B cell (primary cell): ENCODE measurements around the gene ADAP1. TPM values are rescaled to one million over a fixed set of nuclear protein-coding genes. Genes with fewer than 3 reads are reported as not detected.

Experiments used
- ATAC-seq: fragments of 200-7000 bp; cut with Tn5 transposase; one replicate; pipeline ENCODE4 v1.10.0; 2021; ENCODE audit warnings: low read depth, mild to moderate bottlenecking, moderate number of reproducible peaks, moderate library complexity
- CTCF ChIA-PET: fragments of 350-600 bp; sonication (Branson Sonifier 250); formaldehyde crosslinking; loops from one replicate; lab custom pipeline; 2021; ENCODE audit warnings: antibody characterized with exemption, inconsistent platforms; lab: Charles Lee
- POLR2A ChIA-PET: fragments of 350-600 bp; sonication (Branson Sonifier 250); formaldehyde crosslinking; loops from one replicate; lab custom pipeline; 2021; ENCODE audit warnings: antibody characterized with exemption; lab: Charles Lee
- DNase-seq: peaks from one replicate; pipeline ENCODE4 v3.0.0; 2013
- H2AFZ ChIP-seq: 2 replicates; pipeline ENCODE4 v1.6.1; 2012; ENCODE audit warnings: mild to moderate bottlenecking, low read depth, low read length; ENCODE audit not compliant: insufficient read depth, poor library complexity, severe bottlenecking
- H3K27ac ChIP-seq, 2 donors: 1 replicate in 1 of 2; 2 replicates in 1 of 2; pipeline ENCODE4 v1.5.1; 2012 to 2013; ENCODE audit warnings: low read length in 2 of 2, mild to moderate bottlenecking in 2 of 2, moderate library complexity in 1 of 2
- H3K27me3 ChIP-seq, 4 experiments: fragments of 200-600 bp in 1 of 4; sonication (generic) in 1 of 4; replicated peaks in 1 of 4; 1 replicate in 2 of 4; 2 replicates in 2 of 4; pipeline versions ENCODE4 v1.6.1 to v1.7.0; 2013 to 2016; ENCODE audit warnings: low read length in 3 of 4, mild to moderate bottlenecking in 2 of 4, mixed read lengths in 1 of 4, moderate library complexity in 1 of 4; ENCODE audit not compliant: insufficient read depth in 4 of 4, control insufficient read depth in 3 of 4; ENCODE audit errors: control extremely low read depth in 1 of 4
- H3K36me3 ChIP-seq, 2 experiments: replicated peaks in 1 of 2; 1 replicate in 1 of 2; 2 replicates in 1 of 2; pipeline versions ENCODE4 v1.6.1 to v1.7.1; 2013; ENCODE audit warnings: low read length in 1 of 2; ENCODE audit not compliant: insufficient read depth in 2 of 2, control insufficient read depth in 1 of 2; ENCODE audit errors: control extremely low read depth in 1 of 2, extremely low read depth in 1 of 2
- H3K4me1 ChIP-seq, 2 donors: fragments of 200-600 bp in 1 of 2; sonication (generic) in 1 of 2; 1 replicate in 1 of 2; 2 replicates in 1 of 2; pipeline versions ENCODE4 v1.5.1 to v1.6.1; 2013 to 2017; ENCODE audit warnings: low read length in 2 of 2; ENCODE audit not compliant: control insufficient read depth in 2 of 2, insufficient read depth in 2 of 2
- H3K4me2 ChIP-seq: replicated peaks from 2 replicates; pipeline ENCODE3; 2012; ENCODE audit warnings: mild to moderate bottlenecking, low read depth, low read length; ENCODE audit not compliant: poor library complexity, severe bottlenecking
- H3K4me3 ChIP-seq, 5 experiments: fragments of 200-600 bp in 1 of 5; sonication (generic) in 1 of 5; 1 replicate in 3 of 5; 2 replicates in 2 of 5; pipeline versions ENCODE4 v1.5.1 to v1.7.0; 2011 to 2016; ENCODE audit warnings: low read length in 4 of 5, mild to moderate bottlenecking in 4 of 5, low read depth in 2 of 5, control low read depth in 1 of 5, moderate library complexity in 1 of 5; ENCODE audit not compliant: insufficient read depth in 1 of 5; ENCODE audit errors: control extremely low read depth in 1 of 5, extremely low read depth in 1 of 5
- H3K79me2 ChIP-seq: fragments of 200-600 bp; sonication (generic); one replicate; pipeline ENCODE4 v1.6.0; 2016; ENCODE audit warnings: low read length; ENCODE audit not compliant: control insufficient read depth, insufficient read depth
- H3K9ac ChIP-seq: fragments of 200-600 bp; sonication (generic); 2 replicates; pipeline ENCODE4 v1.6.1; 2017; ENCODE audit warnings: mild to moderate bottlenecking, low read length, moderate library complexity
- H3K9me3 ChIP-seq, 3 donors: one replicate each; pipeline versions ENCODE4 v1.6.1 to v1.7.1; 2013; ENCODE audit warnings: low read length in 2 of 3; ENCODE audit not compliant: control insufficient read depth in 2 of 3, insufficient read depth in 1 of 3; ENCODE audit errors: control extremely low read depth in 1 of 3
- H4K20me1 ChIP-seq: 2 replicates; pipeline ENCODE4 v1.6.0; 2012; ENCODE audit warnings: mild to moderate bottlenecking, low read length; ENCODE audit not compliant: insufficient read depth, control insufficient read depth, poor library complexity, severe bottlenecking
- H3K27ac Mint-ChIP-seq: one replicate; pipeline ENCODE4 v1.8.0; 2021; ENCODE audit warnings: mixed read lengths
- H3K27me3 Mint-ChIP-seq: one replicate; pipeline ENCODE4 v1.8.0; 2021; ENCODE audit warnings: mixed read lengths
- H3K4me1 Mint-ChIP-seq: one replicate; pipeline ENCODE4 v1.8.0; 2021; ENCODE audit warnings: mixed read lengths
- H3K4me3 Mint-ChIP-seq: one replicate; pipeline ENCODE4 v1.8.0; 2021; ENCODE audit warnings: mixed read lengths
- H3K9me3 Mint-ChIP-seq: one replicate; pipeline ENCODE4 v1.8.0; 2022; ENCODE audit warnings: mixed read lengths; ENCODE audit not compliant: insufficient read depth
- EZH2 ChIP-seq: IDR thresholded peaks from 2 replicates; pipeline ENCODE4 v1.6.1; 2012; ENCODE audit warnings: borderline replicate concordance, low read depth, mild to moderate bottlenecking, moderate library complexity, low read length; ENCODE audit not compliant: insufficient read depth, poor library complexity, severe bottlenecking
- WGBS: methylation state at CpG from one replicate; pipeline ENCODE4 v1.1.5; 2013; ENCODE audit warnings: missing lambda C conversion rate; ENCODE audit not compliant: insufficient coverage; 5-methylcytosine and 5-hydroxymethylcytosine counted together
- intact Hi-C: fragments of 100-400 bp; cut with micrococcal nuclease; formaldehyde crosslinking; loops from one replicate; pipeline ENCODE4 v1.10.0; 2022
- polyA plus RNA-seq: library from polyadenylated mRNA; depleted of rRNA; stranded (reverse); fragments of >200 nt; gene quantifications from 2 replicates; pipeline ENCODE4 v1.2.3, GENCODE V29; 2012
- total RNA-seq, 2 donors: library from RNA; stranded (reverse); fragments of 120-200 nt in 1 of 2; gene quantifications; 1 replicate in 1 of 2; 2 replicates in 1 of 2; pipeline versions ENCODE4 v1.2.3 to v1.2.4, GENCODE V29; 2013 to 2022
- TF ChIP-seq, protein P1 (sequence below): fragments of 200-600 bp; IDR thresholded peaks from one replicate; pipeline ENCODE4 v1.8.0; 2022; ENCODE audit warnings: antibody characterized with exemption, mild to moderate bottlenecking

ADAP1 gene
- total and polyA plus RNA-seq, 2 donors (not counting 1 experiment from before 2014, with no cell fraction given): 10.8 to 12.9 TPM

DNA sequence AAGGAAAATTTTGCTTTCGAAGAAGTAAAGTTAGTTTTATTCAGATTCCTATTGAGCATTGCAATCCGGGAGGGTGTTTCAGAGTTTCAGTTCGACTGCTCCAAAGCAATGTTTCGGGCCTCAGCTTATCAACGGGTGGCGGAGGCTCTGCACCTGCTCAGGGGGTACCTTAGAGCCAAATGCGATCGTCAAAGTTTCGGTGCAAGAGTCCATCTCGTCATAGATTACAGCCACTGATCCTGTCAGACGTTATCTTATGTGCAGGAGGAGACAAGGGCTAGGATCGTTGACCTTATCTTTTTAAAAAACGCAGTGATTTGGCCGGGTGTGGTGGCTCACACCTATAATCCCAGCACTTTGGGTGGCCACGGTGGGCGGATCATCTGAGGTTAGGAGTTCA lies 24.7 kb upstream of the ADAP1 start:
- Histone ChIP-seq H3K9ac (no peak overlapping the region), H3K79me2 (peaks cover 8% of the 10 kb centered on the region), H3K4me3 (no peak overlapping the region), H2AFZ (no peak overlapping the region), H3K4me1 (peaks cover 6 to 13% of the 10 kb centered on the region in 2 donors), H3K27me3 (peaks cover 0 to 3% (median 0%) of the 10 kb centered on the region in 4 experiments), H3K36me3 (no peaks in the 10 kb centered on the region), H3K4me2 (no peak overlapping the region), H3K9me3 (peaks cover 0 to 11% (median 0%) of the 10 kb centered on the region in 3 donors), H3K27ac (no peak overlapping the region), H4K20me1 (peaks cover 12% of the 10 kb centered on the region)
- peaks cover 10% of the 10 kb centered on the region for H3K4me1 Mint-ChIP-seq
- TF ChIP-seq EZH2: no peak
- TF ChIP-seq, protein P1, sequence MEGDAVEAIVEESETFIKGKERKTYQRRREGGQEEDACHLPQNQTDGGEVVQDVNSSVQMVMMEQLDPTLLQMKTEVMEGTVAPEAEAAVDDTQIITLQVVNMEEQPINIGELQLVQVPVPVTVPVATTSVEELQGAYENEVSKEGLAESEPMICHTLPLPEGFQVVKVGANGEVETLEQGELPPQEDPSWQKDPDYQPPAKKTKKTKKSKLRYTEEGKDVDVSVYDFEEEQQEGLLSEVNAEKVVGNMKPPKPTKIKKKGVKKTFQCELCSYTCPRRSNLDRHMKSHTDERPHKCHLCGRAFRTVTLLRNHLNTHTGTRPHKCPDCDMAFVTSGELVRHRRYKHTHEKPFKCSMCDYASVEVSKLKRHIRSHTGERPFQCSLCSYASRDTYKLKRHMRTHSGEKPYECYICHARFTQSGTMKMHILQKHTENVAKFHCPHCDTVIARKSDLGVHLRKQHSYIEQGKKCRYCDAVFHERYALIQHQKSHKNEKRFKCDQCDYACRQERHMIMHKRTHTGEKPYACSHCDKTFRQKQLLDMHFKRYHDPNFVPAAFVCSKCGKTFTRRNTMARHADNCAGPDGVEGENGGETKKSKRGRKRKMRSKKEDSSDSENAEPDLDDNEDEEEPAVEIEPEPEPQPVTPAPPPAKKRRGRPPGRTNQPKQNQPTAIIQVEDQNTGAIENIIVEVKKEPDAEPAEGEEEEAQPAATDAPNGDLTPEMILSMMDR: no peak
- intact Hi-C loops: loop anchor here (5.0 to 10.0 kb wide), 2 partner anchors 158 to 194 kb away; a partner anchor contains a TSS
- no peak overlapping the region for H3K27ac Mint-ChIP-seq
- CTCF ChIA-PET: interaction anchor here (0.9 to 1.9 kb wide), 3 partner anchors 14 to 198 kb away, joined by 3 to 15 read pairs (median 3); no protein-coding TSS in a partner anchor
- H3K9me3 Mint-ChIP-seq: no peaks in the 10 kb centered on the region
- DNase-seq (no peak), ATAC-seq (no peak)
- H3K27me3 Mint-ChIP-seq: no peaks in the 10 kb centered on the region
- POLR2A ChIA-PET: interaction anchor here (0.7 kb wide), 1 partner anchor 107 kb away, joined by 3 read pairs; no protein-coding TSS in a partner anchor
- no peak overlapping the region for H3K4me3 Mint-ChIP-seq
- WGBS: 92% methylated on average over 14 of the region's 16 CpGs

- no peak overlapping the region for H3K4me3 ChIP-seq
- no peak overlapping the region for H2AFZ ChIP-seq
- peaks cover 8 to 19% of the 10 kb centered on the region in 2 donors for H3K4me1 ChIP-seq
- Mint-ChIP-seq H3K4me3 (no peak overlapping the region), H3K9me3 (no peaks in the 10 kb centered on the region), H3K4me1 (peaks cover 11% of the 10 kb centered on the region), H3K27me3 (no peaks in the 10 kb centered on the region), H3K27ac (no peak overlapping the region)
- H3K36me3 ChIP-seq: peaks cover 0 to under 1% of the 10 kb centered on the region in 2 experiments
- H3K27ac ChIP-seq: no peak overlapping the region
- H3K79me2 ChIP-seq: peaks cover 14% of the 10 kb centered on the region
- ChIA-PET CTCF (interaction anchor here (0.6 to 1.9 kb wide), 4 partner anchors 15 to 658 kb away, joined by 3 to 15 read pairs (median 3); no protein-coding TSS in a partner anchor), POLR2A (no interaction called here)
- no peak for TF ChIP-seq EZH2
- TF ChIP-seq, protein P1: no peak
- no peak for DNase-seq
- no peak overlapping the region for H3K9ac ChIP-seq
- 92% methylated on average over 24 of the region's 24 CpGs for WGBS
- H4K20me1 ChIP-seq: peaks cover 18% of the 10 kb centered on the region
- intact Hi-C loops: loop anchor here (5.0 to 10.0 kb wide), 2 partner anchors 159 to 194 kb away; a partner anchor contains a TSS
- H3K9me3 ChIP-seq: peaks cover 0 to 11% (median 0%) of the 10 kb centered on the region in 3 donors
- ATAC-seq: no peak
- H3K4me2 ChIP-seq: no peak overlapping the region
- peaks cover 0 to 3% (median 0%) of the 10 kb centered on the region in 4 experiments for H3K27me3 ChIP-seq
These were observed 24.1 kb upstream of the ADAP1 start for GRCh38 chr7:978416-979091.
